ENCODE data around the gene SFXN5.

SFXN5 gene

DNA sequence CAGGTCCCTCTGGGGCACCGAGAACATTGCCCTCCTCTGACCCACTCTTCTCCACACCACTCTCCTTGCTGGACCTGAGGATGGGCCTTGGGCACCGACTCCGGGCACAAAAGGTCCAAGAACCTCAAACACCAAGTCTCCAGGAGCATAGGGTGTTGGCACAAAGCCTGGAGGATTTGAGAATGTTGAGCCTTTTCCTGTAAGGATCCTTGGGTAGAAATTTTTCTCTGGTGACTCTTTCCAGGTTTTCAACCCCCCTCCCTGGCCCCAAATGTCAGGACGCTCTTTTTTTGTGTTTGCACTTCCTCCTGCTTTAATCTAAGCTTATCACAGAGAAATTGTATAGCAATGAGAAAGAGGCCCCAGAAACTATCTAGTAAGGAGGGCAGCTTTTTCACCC, 175.1 kb downstream of the SFXN5 start:
- DNase-seq, result peak; percentile 29

GRCh38 chr2:72895759-72896281, 175.7 kb downstream of the SFXN5 start:
- DNase-seq, result peak; percentile 50

- DNase-seq, result no peak
Measured at GRCh38 chr2:72895154-72895553, 176.4 kb downstream of the SFXN5 start.

DNA sequence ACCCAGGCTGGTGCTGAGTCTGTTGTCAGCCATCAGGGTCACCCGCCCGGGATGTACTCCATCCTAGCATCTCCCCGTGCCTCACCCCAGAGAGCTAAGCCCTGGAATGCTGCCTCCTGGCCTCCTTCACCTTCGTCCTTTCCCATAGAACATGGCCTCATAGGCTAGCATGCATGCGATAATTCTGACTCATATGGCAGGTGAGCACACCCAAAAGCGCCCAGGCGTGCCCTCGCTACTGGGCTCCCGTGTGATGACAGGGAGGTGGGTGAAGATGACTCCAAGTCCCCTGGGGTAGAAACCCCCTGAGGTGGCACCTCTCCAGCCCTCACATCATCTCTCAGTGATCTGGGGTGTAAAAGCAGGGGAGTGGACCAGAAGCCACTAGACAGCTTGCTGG, 177.0 kb downstream of the SFXN5 start:
- no peak for DNase-seq

GRCh38 chr2:72893594-72894319, 177.8 kb downstream of the SFXN5 start:
- DNase-seq, result peak; percentile 73

DNA sequence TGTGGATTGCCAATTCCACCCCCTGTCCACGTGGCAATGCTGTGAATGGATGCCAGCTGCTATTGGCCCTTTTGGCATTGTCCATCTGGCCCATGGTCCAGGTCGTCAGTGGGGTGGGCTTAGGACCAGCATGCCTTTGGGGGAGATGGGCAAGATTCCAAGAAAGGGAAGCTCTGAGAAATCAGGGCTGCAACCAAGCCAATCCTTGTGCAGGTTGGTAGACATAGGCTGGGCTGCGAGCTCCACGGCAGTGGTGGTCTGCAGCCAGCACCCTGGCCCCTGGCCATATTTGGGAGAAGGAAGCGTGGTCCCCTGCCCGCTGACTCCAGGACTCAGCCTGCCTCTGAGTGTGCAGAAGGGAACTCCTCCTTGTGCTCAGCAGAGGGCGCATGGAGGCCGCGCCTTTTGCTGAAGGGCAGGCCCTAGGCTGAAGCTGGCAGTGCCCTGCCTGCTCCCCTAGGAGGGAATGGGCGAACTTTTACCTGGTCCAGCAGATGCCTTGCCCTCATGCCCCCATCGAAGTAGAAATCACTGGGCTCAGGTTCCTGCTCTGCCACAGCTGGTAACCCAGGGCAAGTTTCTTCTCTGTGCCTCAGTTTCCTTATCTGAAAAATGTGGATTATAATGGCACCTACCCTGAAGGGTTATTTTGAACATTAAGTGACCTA, 178.9 kb downstream of the SFXN5 start:
- DNase-seq, result peak; percentile 75
